Measurements from ENCODE around the gene POU2F1. TPM values are rescaled to one million over a fixed set of nuclear protein-coding genes. Genes with fewer than 3 reads are reported as not detected.

POU2F1 gene
- total and polyA plus RNA-seq, 11 donors: 2.4 to 13.4 (median 8.8) TPM

- no peak for ATAC-seq
- 59 to 72% (median 67%) methylated on average over 4 of the region's 4 CpGs for WGBS, 4 donors
Observed at GRCh38 chr1:167328306-167328815, 107.7 kb downstream of the POU2F1 start.

DNA sequence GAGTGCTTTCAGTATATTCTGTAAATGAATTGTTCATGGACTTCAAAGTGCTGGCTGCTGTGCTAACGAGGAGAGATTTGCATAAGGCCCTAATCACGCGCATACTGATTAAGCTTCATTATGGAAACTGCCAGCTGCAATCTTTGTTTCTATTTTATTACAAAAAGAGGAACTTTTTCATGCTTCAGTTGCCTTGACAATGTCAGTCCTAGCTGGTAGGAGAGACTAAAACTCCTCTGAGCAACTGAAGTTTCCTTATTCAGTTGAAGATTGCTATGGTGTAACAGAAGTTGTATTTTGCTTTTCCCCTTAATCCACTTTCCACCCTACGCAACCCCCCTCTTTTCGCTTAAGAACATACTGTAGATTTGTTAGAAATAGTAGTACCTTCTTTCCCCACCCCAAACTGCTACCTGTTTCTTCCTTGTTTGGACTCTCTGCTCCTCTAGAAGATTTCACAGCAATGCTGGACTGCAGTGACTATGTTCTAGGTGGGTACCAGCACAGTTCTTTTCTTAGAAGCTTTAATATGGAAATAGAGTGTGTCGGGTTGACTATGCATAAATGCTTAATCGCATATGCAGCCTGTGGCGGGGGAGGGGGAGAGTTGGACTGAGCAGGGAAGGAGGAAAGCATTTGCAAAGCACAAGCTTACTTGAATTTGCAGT, 108.3 kb downstream of the POU2F1 start:
- WGBS, 4 donors: 64 to 83% (median 79%) methylated on average over 8 of the region's 8 CpGs
- Histone ChIP-seq H3K4me1 (peaks cover 0 to 40% (median 0%) of the 10 kb centered on the region in 12 donors), H3K27me3 (no peaks in the 10 kb centered on the region), H3K4me3 (peak overlapping the region in 1 of 12 donors; percentile 27), H3K27ac (peak overlapping the region in 1 of 12 donors; percentile 11), H3K36me3 (peaks cover 0 to 8% (median 0%) of the 10 kb centered on the region in 9 donors), H3K9me3 (peaks cover 0 to 14% (median 4%) of the 10 kb centered on the region in 12 donors)
- intact Hi-C loops (cut with DNase I): no loop called here
- TF ChIP-seq CTCF (IDR thresholded peaks at IDR 0.05) (no peak), POLR2A (IDR thresholded peaks at IDR 0.05) (no peak)
- ATAC-seq: no peak
- peak in 1 of 5 donors; percentile 25 for DNase-seq

More at GRCh38 chr1:167328306-167328815, 107.7 kb downstream of the POU2F1 start:
- no peaks in the 10 kb centered on the region for H3K27me3 ChIP-seq
- peaks cover 0 to 40% (median 0%) of the 10 kb centered on the region in 12 donors for H3K4me1 ChIP-seq
- peaks cover 0 to 20% (median 10%) of the 10 kb centered on the region in 12 donors for H3K9me3 ChIP-seq
- intact Hi-C loops (cut with DNase I): no loop called here
- peaks cover 0 to 14% (median 3%) of the 10 kb centered on the region in 9 donors for H3K36me3 ChIP-seq
- no peak for DNase-seq
- H3K27ac ChIP-seq: peak overlapping the region in 1 of 12 donors; percentile 11
- peak overlapping the region in 1 of 12 donors; percentile 27 for H3K4me3 ChIP-seq
- no peak for TF ChIP-seq POLR2A (IDR thresholded peaks at IDR 0.05)
- TF ChIP-seq CTCF (IDR thresholded peaks at IDR 0.05): no peak

GRCh38 chr1:167330601-167331293, 110.1 kb downstream of the POU2F1 start:
- Histone ChIP-seq H3K4me3 (no peak overlapping the region), H3K9me3 (no peaks in the 10 kb centered on the region), H3K27me3 (no peaks in the 10 kb centered on the region), H3K36me3 (peaks cover 0 to 5% (median 0%) of the 10 kb centered on the region in 9 donors), H3K27ac (no peak overlapping the region), H3K4me1 (peaks cover 0 to 40% (median 0%) of the 10 kb centered on the region in 12 donors)
- WGBS, 4 donors: 91 to 96% (median 93%) methylated on average over 1 of the region's 1 CpG
- TF ChIP-seq POLR2A (IDR thresholded peaks at IDR 0.05) (no peak), CTCF (IDR thresholded peaks at IDR 0.05) (no peak)
- intact Hi-C loops (cut with DNase I): no loop called here
- DNase-seq: no peak
- no peak for ATAC-seq

GRCh38 chr1:167331650-167332049, 111.0 kb downstream of the POU2F1 start:
- TF ChIP-seq POLR2A (IDR thresholded peaks at IDR 0.05): no peak
- TF ChIP-seq CTCF (IDR thresholded peaks at IDR 0.05): no peak
- H3K36me3 ChIP-seq: peaks cover 0 to 5% (median 0%) of the 10 kb centered on the region in 9 donors
- DNase-seq (no peak), ATAC-seq (no peak)
- H3K9me3 ChIP-seq: peaks cover 0 to 6% (median 0%) of the 10 kb centered on the region in 12 donors
- H3K27ac ChIP-seq: no peak overlapping the region
- 60 to 74% (median 73%) methylated on average over 2 of the region's 2 CpGs for WGBS, 4 donors
- H3K4me3 ChIP-seq: no peak overlapping the region
- peaks cover 0 to 40% (median 0%) of the 10 kb centered on the region in 12 donors for H3K4me1 ChIP-seq
- H3K27me3 ChIP-seq: no peaks in the 10 kb centered on the region
- intact Hi-C loops (cut with DNase I): no loop called here
